PC-3 (cell line): Measurements from ENCODE around the gene FAM168A.

Experiments used
- EZH2 ChIP-seq: fragments of 300-600 bp; sonication (generic); IDR thresholded peaks from one replicate; pipeline ENCODE4 v1.6.1; 2017; ENCODE audit warnings: antibody characterized with exemption, mild to moderate bottlenecking, low read length; ENCODE audit not compliant: unreplicated experiment
- TF ChIP-seq, protein P1 (sequence below): fragments of 300-600 bp; sonication (generic); conservative IDR thresholded peaks from 2 replicates; pipeline ENCODE4 v1.5.1; 2017; ENCODE audit warnings: antibody characterized with exemption, low read depth, mild to moderate bottlenecking, low read length

DNA sequence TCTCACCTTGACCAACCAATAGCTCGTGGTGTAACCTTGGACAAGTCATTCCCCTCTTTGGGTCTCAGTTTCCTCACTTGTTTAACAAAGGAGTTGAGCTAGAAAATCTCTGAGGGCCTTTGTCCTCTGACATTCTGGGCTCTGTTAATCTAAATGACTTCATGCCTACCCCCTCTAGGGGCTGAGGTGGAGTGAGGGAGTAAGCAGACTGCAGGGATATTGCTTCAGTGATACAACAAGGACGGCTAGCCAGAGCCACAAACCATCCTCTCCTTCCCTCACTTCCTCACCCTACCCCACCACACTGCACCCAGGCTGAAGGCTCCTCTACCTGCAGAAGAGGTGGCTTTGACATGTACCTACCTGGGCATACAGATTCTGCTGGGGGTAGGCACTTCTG lies 186.9 kb downstream of the FAM168A start:
- TF ChIP-seq, protein P1, sequence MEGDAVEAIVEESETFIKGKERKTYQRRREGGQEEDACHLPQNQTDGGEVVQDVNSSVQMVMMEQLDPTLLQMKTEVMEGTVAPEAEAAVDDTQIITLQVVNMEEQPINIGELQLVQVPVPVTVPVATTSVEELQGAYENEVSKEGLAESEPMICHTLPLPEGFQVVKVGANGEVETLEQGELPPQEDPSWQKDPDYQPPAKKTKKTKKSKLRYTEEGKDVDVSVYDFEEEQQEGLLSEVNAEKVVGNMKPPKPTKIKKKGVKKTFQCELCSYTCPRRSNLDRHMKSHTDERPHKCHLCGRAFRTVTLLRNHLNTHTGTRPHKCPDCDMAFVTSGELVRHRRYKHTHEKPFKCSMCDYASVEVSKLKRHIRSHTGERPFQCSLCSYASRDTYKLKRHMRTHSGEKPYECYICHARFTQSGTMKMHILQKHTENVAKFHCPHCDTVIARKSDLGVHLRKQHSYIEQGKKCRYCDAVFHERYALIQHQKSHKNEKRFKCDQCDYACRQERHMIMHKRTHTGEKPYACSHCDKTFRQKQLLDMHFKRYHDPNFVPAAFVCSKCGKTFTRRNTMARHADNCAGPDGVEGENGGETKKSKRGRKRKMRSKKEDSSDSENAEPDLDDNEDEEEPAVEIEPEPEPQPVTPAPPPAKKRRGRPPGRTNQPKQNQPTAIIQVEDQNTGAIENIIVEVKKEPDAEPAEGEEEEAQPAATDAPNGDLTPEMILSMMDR = no peak
- no peak for TF ChIP-seq EZH2
